HCT116 (cell line): ENCODE data around the gene ATP2B1.

Experiments
- CTCF ChIP-seq, 3 experiments: fragments of 200-600 bp in 1 of 3; sonication (generic) in 1 of 3; IDR thresholded peaks in 2 of 3; conservative IDR thresholded peaks in 1 of 3; 2 replicates each; pipeline ENCODE4 v1.5.1; 2012 to 2017; ENCODE audit warnings: low read depth in 2 of 3, low read length in 2 of 3, antibody characterized with exemption in 1 of 3, borderline replicate concordance in 1 of 3, control low read depth in 1 of 3, mild to moderate bottlenecking in 1 of 3, mixed read lengths in 1 of 3, mixed run types in 1 of 3, moderate library complexity in 1 of 3; ENCODE audit not compliant: insufficient read depth in 1 of 3
- EZH2phosphoT487 ChIP-seq: fragments of 200-600 bp; IDR thresholded peaks from 2 replicates; pipeline ENCODE4 v1.6.1; 2018; ENCODE audit warnings: antibody characterized with exemption, borderline replicate concordance
- POLR2A ChIP-seq: IDR thresholded peaks from 2 replicates; pipeline ENCODE4 v1.7.0; 2011; ENCODE audit warnings: borderline replicate concordance; ENCODE audit not compliant: insufficient read depth, insufficient read length; ENCODE audit errors: extremely low read depth
- POLR2AphosphoS5 ChIP-seq: IDR thresholded peaks from 2 replicates; pipeline ENCODE4 v1.6.1; 2011; ENCODE audit warnings: mild to moderate bottlenecking, low read depth, low read length, moderate library complexity
- REST ChIP-seq: IDR thresholded peaks from 2 replicates; pipeline ENCODE4 v1.6.1; 2012; ENCODE audit warnings: low read depth
- SRF ChIP-seq: IDR thresholded peaks from 2 replicates; pipeline ENCODE4 v1.6.1; 2012; ENCODE audit warnings: low read depth

GRCh38 chr12:89556976-89557375, 151.7 kb downstream of the ATP2B1 start:
- TF ChIP-seq SRF (no peak), POLR2A (no peak), CTCF (IDR thresholded peaks at IDR 0.05 in 2 of 3, conservative IDR thresholded peaks at IDR 0.05 in 1 of 3; ENCODE audit: borderline replicate concordance in 1 of 3, insufficient read depth in 1 of 3, low read depth in 2 of 3, low read length in 2 of 3) (no peak), POLR2AphosphoS5 (no peak), REST (no peak), EZH2phosphoT487 (no peak)
